ENCODE measurements around the gene HS3ST3A1. TPM values are rescaled to one million over a fixed set of nuclear protein-coding genes. Genes with fewer than 3 reads are reported as not detected.
"Not testable (repeated sequence)": the region's sequence is repeated elsewhere in the genome, so short reads cannot be mapped to it uniquely, and the experiment has no call there.

The HS3ST3A1 gene
- total RNA-seq, 1 experiment from 2014 or later: 3.4 TPM

DNA sequence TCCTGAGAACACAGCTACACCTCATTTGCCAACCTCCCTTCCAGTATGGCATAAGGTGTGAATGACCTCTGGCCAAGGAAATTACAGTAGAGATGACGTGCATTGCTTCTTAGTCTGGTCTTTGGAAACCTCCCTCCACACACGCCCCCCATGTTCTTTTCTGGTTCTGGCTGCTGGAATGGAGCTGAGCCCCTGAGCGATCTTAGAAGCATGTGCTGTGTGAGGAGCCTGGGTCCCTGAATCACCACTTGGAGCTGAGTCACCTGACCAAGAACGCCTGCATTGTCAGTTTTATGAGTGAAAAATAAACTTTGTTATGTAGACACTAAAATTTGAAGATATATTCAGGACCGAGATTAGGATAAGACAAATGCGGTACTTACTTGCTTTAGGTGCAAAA is 51.4 kb downstream of the HS3ST3A1 start:
- no peaks in the 10 kb centered on the region for H3K9me3 ChIP-seq (ENCODE audit: control insufficient read depth, low read depth, low read length)
- H3K23me2 ChIP-seq (ENCODE audit: insufficient read length, low read depth, low read length, poor library complexity, severe bottlenecking): no peaks in the 10 kb centered on the region
- no peak overlapping the region for H3K56ac ChIP-seq (ENCODE audit: insufficient read length, low read depth, low read length)
- no peak overlapping the region for H3K14ac ChIP-seq (ENCODE audit: insufficient read depth, low read length)
- no peaks in the 10 kb centered on the region for H3K27me3 ChIP-seq (ENCODE audit: insufficient read depth, low read length)
- no peak overlapping the region for H4K8ac ChIP-seq (replicated peaks; ENCODE audit: insufficient read length, low read depth, low read length)
- H3K79me1 ChIP-seq (ENCODE audit: insufficient read depth, low read depth, low read length, poor library complexity, severe bottlenecking): no peaks in the 10 kb centered on the region
- no peak overlapping the region for H3K4ac ChIP-seq (ENCODE audit: low read depth, low read length)
- H3K4me1 ChIP-seq (ENCODE audit: insufficient read depth, low read length): peaks cover 3% of the 10 kb centered on the region; the same call in 1 of the 2 replicates
- H2AK5ac ChIP-seq (ENCODE audit: insufficient read length, low read length): no peak overlapping the region
- no peaks in the 10 kb centered on the region for H3K79me2 ChIP-seq (ENCODE audit: insufficient read depth, low read length)
- no peak for DNase-seq
- peaks cover 17 to 23% (median 21%) of the 10 kb centered on the region in 3 experiments for H3K36me3 Mint-ChIP-seq (ENCODE audit: insufficient read depth in 1 of 3, low read depth in 3 of 3)
- H3K4me2 ChIP-seq (ENCODE audit: insufficient read depth, insufficient read length, low read length): no peak overlapping the region
- no peak overlapping the region for H2BK120ac ChIP-seq (ENCODE audit: low read depth, low read length, poor library complexity, severe bottlenecking)
- H3K23ac ChIP-seq (ENCODE audit: insufficient read length, low read depth, low read length): no peak overlapping the region
- no peak overlapping the region for H3K9ac ChIP-seq (ENCODE audit: extremely low read depth, insufficient read length, low read length)
- no peak overlapping the region for H2BK5ac ChIP-seq (ENCODE audit: insufficient read length, low read length)
- H2AFZ ChIP-seq (ENCODE audit: low read length): no peak overlapping the region
- H2BK12ac ChIP-seq (ENCODE audit: insufficient read length, low read depth, low read length): no peak overlapping the region
- H3T11ph ChIP-seq (ENCODE audit: low read length): no peak overlapping the region
- H3K9me3 Mint-ChIP-seq: peaks cover 0 to 3% of the 10 kb centered on the region in 2 experiments; a peak in 2 of 5 replicates
- H3K18ac ChIP-seq (ENCODE audit: insufficient read length, low read depth, low read length): no peak overlapping the region
- no peak overlapping the region for H4K5ac ChIP-seq (ENCODE audit: insufficient read length, low read depth, low read length)
- no peaks in the 10 kb centered on the region for H4K20me1 ChIP-seq (ENCODE audit: control insufficient read depth, insufficient read depth, insufficient read length)
- no peak overlapping the region for H2BK15ac ChIP-seq (ENCODE audit: low read depth, low read length)
- no peak overlapping the region for H2BK20ac ChIP-seq (ENCODE audit: low read depth, low read length, poor library complexity, severe bottlenecking)
- H3K27ac ChIP-seq (ENCODE audit: insufficient read length, low read depth, low read length): no peak overlapping the region
- no peaks in the 10 kb centered on the region for H3K27me3 Mint-ChIP-seq (ENCODE audit: low read depth)
- no CpG with 5 or more reads among the region's 6 CpGs for WGBS (ENCODE audit: extremely low coverage, insufficient read length, low lambda C conversion rate)
- H3K4me3 Mint-ChIP-seq: no peak overlapping the region
- no peak overlapping the region for H4K91ac ChIP-seq (ENCODE audit: insufficient read length, low read depth, low read length)
- H3K4me1 Mint-ChIP-seq: peaks cover 12 to 14% of the 10 kb centered on the region in 2 experiments
- no peak for TF ChIP-seq CTCF (conservative IDR thresholded peaks at IDR 0.05)
- H3K27ac Mint-ChIP-seq: no peak overlapping the region

DNA sequence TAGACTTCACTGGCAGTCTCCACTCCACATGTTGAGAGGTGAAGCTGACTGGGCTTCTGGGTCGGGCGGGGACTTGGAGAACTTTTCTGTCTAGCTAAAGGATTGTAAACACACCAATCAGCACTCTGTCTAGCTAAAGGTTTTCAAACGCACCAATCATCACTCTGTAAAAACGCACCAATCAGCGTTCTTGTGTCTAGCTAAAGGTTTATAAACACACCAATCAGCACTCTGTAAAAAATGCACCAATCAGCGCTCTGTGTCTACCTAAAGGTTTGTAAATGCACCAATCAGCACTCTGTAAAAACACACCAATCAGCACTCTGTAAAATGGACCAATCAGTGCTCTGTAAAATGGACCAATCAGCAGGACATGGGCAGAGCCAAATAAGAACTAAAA is 53.2 kb downstream of the HS3ST3A1 start:
- not testable (repeated sequence) for H3T11ph ChIP-seq (ENCODE audit: low read length); H2AFZ ChIP-seq (ENCODE audit: low read length); DNase-seq; H3K4me3 Mint-ChIP-seq; H3K23me2 ChIP-seq (ENCODE audit: insufficient read length, low read depth, low read length, poor library complexity, severe bottlenecking); H2BK15ac ChIP-seq (ENCODE audit: low read depth, low read length); H3K79me1 ChIP-seq (ENCODE audit: insufficient read depth, low read depth, low read length, poor library complexity, severe bottlenecking); H3K9ac ChIP-seq (ENCODE audit: extremely low read depth, insufficient read length, low read length); H2BK120ac ChIP-seq (ENCODE audit: low read depth, low read length, poor library complexity, severe bottlenecking); H3K56ac ChIP-seq (ENCODE audit: insufficient read length, low read depth, low read length); H3K4me1 ChIP-seq (ENCODE audit: insufficient read depth, low read length); H3K79me2 ChIP-seq (ENCODE audit: insufficient read depth, low read length); H3K4ac ChIP-seq (ENCODE audit: low read depth, low read length); H3K9me3 Mint-ChIP-seq; H3K9me3 ChIP-seq (ENCODE audit: control insufficient read depth, low read depth, low read length); H3K23ac ChIP-seq (ENCODE audit: insufficient read length, low read depth, low read length); H2BK20ac ChIP-seq (ENCODE audit: low read depth, low read length, poor library complexity, severe bottlenecking); H3K18ac ChIP-seq (ENCODE audit: insufficient read length, low read depth, low read length); H3K27me3 ChIP-seq (ENCODE audit: insufficient read depth, low read length); H4K5ac ChIP-seq (ENCODE audit: insufficient read length, low read depth, low read length); H3K27ac ChIP-seq (ENCODE audit: insufficient read length, low read depth, low read length); H4K91ac ChIP-seq (ENCODE audit: insufficient read length, low read depth, low read length); H2BK5ac ChIP-seq (ENCODE audit: insufficient read length, low read length); H3K27ac Mint-ChIP-seq; H2BK12ac ChIP-seq (ENCODE audit: insufficient read length, low read depth, low read length); H4K8ac ChIP-seq (replicated peaks; ENCODE audit: insufficient read length, low read depth, low read length); H3K27me3 Mint-ChIP-seq (ENCODE audit: low read depth); H2AK5ac ChIP-seq (ENCODE audit: insufficient read length, low read length); H3K14ac ChIP-seq (ENCODE audit: insufficient read depth, low read length); H3K4me2 ChIP-seq (ENCODE audit: insufficient read depth, insufficient read length, low read length); H3K4me1 Mint-ChIP-seq; H4K20me1 ChIP-seq (ENCODE audit: control insufficient read depth, insufficient read depth, insufficient read length)
- WGBS (ENCODE audit: extremely low coverage, insufficient read length, low lambda C conversion rate): no CpG with 5 or more reads among the region's 6 CpGs
- peaks cover 17 to 23% (median 21%) of the 10 kb centered on the region in 3 experiments for H3K36me3 Mint-ChIP-seq (ENCODE audit: insufficient read depth in 1 of 3, low read depth in 3 of 3)
